Mammary epithelial cell (primary cell): ENCODE measurements around the gene L2HGDH.

Experiments
- CTCF ChIP-seq, 2 donors: IDR thresholded peaks in 1 of 2; conservative IDR thresholded peaks in 1 of 2; 2 replicates each; pipeline ENCODE4 v1.5.1; 2011 to 2012; ENCODE audit warnings: inconsistent platforms in 2 of 2, low read length in 2 of 2, mild to moderate bottlenecking in 2 of 2, control low read depth in 1 of 2, low read depth in 1 of 2; ENCODE audit not compliant: insufficient read depth in 1 of 2; ENCODE audit errors: extremely low read depth in 1 of 2
- EZH2 ChIP-seq: IDR thresholded peaks from 2 replicates; pipeline ENCODE4 v1.6.1; 2012; ENCODE audit warnings: low read length, inconsistent platforms, borderline replicate concordance

DNA sequence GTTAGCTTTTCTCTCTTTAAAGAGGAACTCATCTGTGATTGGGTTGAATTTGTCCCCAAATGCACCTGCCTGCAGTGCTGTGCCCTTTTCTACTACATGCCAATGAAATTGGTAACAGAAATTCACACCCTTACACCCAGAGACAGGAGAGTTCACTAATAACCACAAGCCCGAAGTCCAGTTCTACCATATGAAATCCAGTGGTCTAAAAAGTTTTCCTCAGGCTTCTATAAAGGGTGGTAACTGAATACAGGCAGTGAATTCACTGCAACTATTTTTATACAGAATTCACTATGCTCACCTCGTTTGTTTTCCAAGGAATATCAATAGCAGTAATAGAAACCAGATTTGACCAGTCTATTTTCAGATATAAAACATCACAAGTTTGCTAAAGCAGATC is 49.2 kb downstream of the L2HGDH start:
- TF ChIP-seq EZH2 (no peak), CTCF (conservative IDR thresholded peaks at IDR 0.05 in 1 of 2, IDR thresholded peaks at IDR 0.05 in 1 of 2; ENCODE audit: extremely low read depth in 1 of 2, insufficient read depth in 1 of 2, low read depth in 1 of 2, low read length in 2 of 2) (no peak)
